K562 (cell line): ENCODE results near the gene GRIK1. TPM values are rescaled to one million over a fixed set of nuclear protein-coding genes. Genes with fewer than 3 reads are reported as not detected.
A peak's percentile ranks its signal among the peaks of the same experiment; 100 is the strongest.

Experiments used
- BRD4 ChIP-seq: fragments of 200-600 bp; sonication (generic); IDR thresholded peaks from 2 replicates; pipeline ENCODE4 v1.6.1; 2017; ENCODE audit warnings: inconsistent platforms
- CC2D1A ChIP-seq: fragments of 450-650 bp; IDR thresholded peaks from 2 replicates; pipeline ENCODE4 v1.6.1; 2017; ENCODE audit warnings: mild to moderate bottlenecking
- DMBX1 ChIP-seq: fragments of 250-450 bp; sonication (Bioruptor Pico); IDR thresholded peaks from 2 replicates; pipeline ENCODE4 v1.8.0; 2022; ENCODE audit warnings: inconsistent platforms, mild to moderate bottlenecking, moderate library complexity, borderline replicate concordance
- FOXA3 ChIP-seq, 2 experiments: fragments of 450-650 bp in 1 of 2; sonication (generic) in 1 of 2; formaldehyde crosslinking; IDR thresholded peaks in 1 of 2; conservative IDR thresholded peaks in 1 of 2; 2 replicates each; pipeline versions ENCODE4 v1.4.0 to v1.8.0; 2020 to 2022; ENCODE audit warnings: mild to moderate bottlenecking in 2 of 2, missing genetic modification reagents in 1 of 2
- HDAC3 ChIP-seq: fragments of 450-650 bp; IDR thresholded peaks from 2 replicates; pipeline ENCODE4 v1.6.1; 2018; ENCODE audit warnings: borderline replicate concordance, mild to moderate bottlenecking, moderate library complexity; ENCODE audit not compliant: partially characterized antibody
- JUN ChIP-seq, 2 experiments: sonication (generic) in 1 of 2; formaldehyde crosslinking in 1 of 2; IDR thresholded peaks; 2 replicates each; pipeline versions ENCODE4 v1.6.1 to v1.8.0; 2012 to 2022; ENCODE audit warnings: borderline replicate concordance in 2 of 2, mild to moderate bottlenecking in 2 of 2, improper control_type of control experiment in 1 of 2, low read depth in 1 of 2, low read length in 1 of 2, missing genetic modification reagents in 1 of 2
- KDM1A ChIP-seq, 2 experiments: fragments of 450-650 bp; IDR thresholded peaks; 2 replicates each; pipeline ENCODE4 v1.6.1; 2016; ENCODE audit warnings: mild to moderate bottlenecking in 2 of 2
- NCOA2 ChIP-seq, 2 experiments: fragments of 450-650 bp; IDR thresholded peaks; 2 replicates each; pipeline ENCODE4 v1.6.1; 2018; ENCODE audit warnings: mild to moderate bottlenecking in 2 of 2, moderate library complexity in 1 of 2; ENCODE audit not compliant: partially characterized antibody in 2 of 2
- RB1 ChIP-seq: fragments of 450-650 bp; IDR thresholded peaks from 2 replicates; pipeline ENCODE4 v1.6.1; 2017; ENCODE audit warnings: low read depth, mild to moderate bottlenecking
- TCF3 ChIP-seq: sonication (generic); formaldehyde crosslinking; IDR thresholded peaks from 2 replicates; pipeline ENCODE4 v1.4.0; 2020; ENCODE audit warnings: mild to moderate bottlenecking, missing genetic modification reagents
- ZC3H11A ChIP-seq: IDR thresholded peaks from 2 replicates; pipeline ENCODE4 v1.6.1; 2012; ENCODE audit warnings: low read depth, low read length, improper control_type of control experiment
- ZNF140 ChIP-seq: fragments of 250-450 bp; sonication (Bioruptor Pico); IDR thresholded peaks from 2 replicates; pipeline ENCODE4 v1.8.0; 2021; ENCODE audit warnings: moderate library complexity, mild to moderate bottlenecking, inconsistent platforms
- ZNF408 ChIP-seq: fragments of 250-450 bp; sonication (Bioruptor Pico); IDR thresholded peaks from 2 replicates; pipeline ENCODE4 v1.4.0; 2020; ENCODE audit warnings: low read depth, mild to moderate bottlenecking, moderate library complexity
- polyA plus RNA-seq, 8 experiments: library from polyadenylated mRNA; depleted of rRNA in 4 of 8; stranded (reverse) in 5 of 8; unstranded in 3 of 8; fragments of >200 nt; fragmentation: Nextera tagmentation in 2 of 8; fragmentation: Illumina TruSeq in 1 of 8; extraction: Ambion mirVana in 2 of 8; extraction: Trizol in 1 of 8; gene quantifications; 2 replicates each; pipeline versions ENCODE4 v1.2.1 to v1.2.3, GENCODE V29; 2011 to 2014; ENCODE audit warnings: inconsistent platforms in 1 of 8, missing spikeins in 1 of 8
- total RNA-seq, 7 experiments: library from RNA; depleted of rRNA in 6 of 7; stranded (reverse); fragments of >200 nt in 6 of 7; fragmentation: Illumina TruSeq in 2 of 7; extraction: Trizol in 2 of 7; gene quantifications; 2 replicates each; pipeline versions ENCODE4 v1.2.1 to v1.2.3, GENCODE V29; 2011 to 2021; ENCODE audit warnings: low replicate concordance in 1 of 7
- TF ChIP-seq, protein P1 (sequence below): sonication (generic); formaldehyde crosslinking; IDR thresholded peaks from 2 replicates; pipeline ENCODE4 v1.8.0; 2022; ENCODE audit warnings: mild to moderate bottlenecking, missing genetic modification reagents
- TF ChIP-seq, protein P2 (sequence below): sonication (generic); formaldehyde crosslinking; IDR thresholded peaks from 2 replicates; pipeline ENCODE4 v1.8.1; 2022; ENCODE audit warnings: missing genetic modification reagents
- TF ChIP-seq, protein P3 (sequence below): fragments of 450-650 bp; formaldehyde crosslinking; IDR thresholded peaks from 2 replicates; pipeline ENCODE4 v1.4.0; 2022; ENCODE audit warnings: mild to moderate bottlenecking, moderate library complexity
- TF ChIP-seq, protein P4 (sequence below): sonication (generic); formaldehyde crosslinking; IDR thresholded peaks from 2 replicates; pipeline ENCODE4 v1.8.0; 2022; ENCODE audit warnings: mild to moderate bottlenecking, missing genetic modification reagents
- TF ChIP-seq, protein P5 (sequence below): sonication (generic); formaldehyde crosslinking; IDR thresholded peaks from 2 replicates; pipeline ENCODE4 v1.8.1; 2023; ENCODE audit warnings: mild to moderate bottlenecking, missing genetic modification reagents

GRIK1 gene
- total and polyA plus RNA-seq, 9 of the 15 experiments (the other 6 are each of a cell fraction or from before 2014, with no cell fraction given), result 0.17 to 2.8 (median 0.53) TPM

DNA sequence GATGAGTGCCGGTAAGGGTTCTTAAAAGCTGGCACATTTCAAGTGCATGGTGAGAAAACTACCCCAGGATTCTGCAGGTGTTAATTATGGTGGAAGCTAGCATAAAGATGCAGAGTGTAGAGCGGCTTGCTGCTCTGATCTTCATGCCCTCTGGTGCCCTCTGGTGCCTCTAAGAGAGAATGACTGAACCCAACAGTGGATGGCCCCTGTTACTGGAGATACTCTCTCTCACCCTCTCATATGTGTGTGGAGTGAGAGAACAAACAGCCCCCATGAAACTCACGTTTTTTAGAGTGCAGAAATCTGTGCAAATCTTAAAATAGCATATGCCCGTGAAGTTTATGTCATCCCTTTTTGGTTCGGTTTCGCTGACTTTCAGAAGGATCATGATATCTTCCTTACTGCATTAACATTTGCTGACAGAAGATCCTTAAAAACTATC is 90.0 kb downstream of the GRIK1 start (continued):
- 0 out of 2 replicates have a peak, but pooled peaks have one; percentile 16 for TF ChIP-seq JUN (IDR thresholded peaks at IDR 0.05; ENCODE audit: borderline replicate concordance, low read depth, low read length)
- TF ChIP-seq JUN (CRISPR knock-in tag; IDR thresholded peaks at IDR 0.05; ENCODE audit: borderline replicate concordance), result no peak
- TF ChIP-seq HDAC3, result no peak
- TF ChIP-seq, protein P1, sequence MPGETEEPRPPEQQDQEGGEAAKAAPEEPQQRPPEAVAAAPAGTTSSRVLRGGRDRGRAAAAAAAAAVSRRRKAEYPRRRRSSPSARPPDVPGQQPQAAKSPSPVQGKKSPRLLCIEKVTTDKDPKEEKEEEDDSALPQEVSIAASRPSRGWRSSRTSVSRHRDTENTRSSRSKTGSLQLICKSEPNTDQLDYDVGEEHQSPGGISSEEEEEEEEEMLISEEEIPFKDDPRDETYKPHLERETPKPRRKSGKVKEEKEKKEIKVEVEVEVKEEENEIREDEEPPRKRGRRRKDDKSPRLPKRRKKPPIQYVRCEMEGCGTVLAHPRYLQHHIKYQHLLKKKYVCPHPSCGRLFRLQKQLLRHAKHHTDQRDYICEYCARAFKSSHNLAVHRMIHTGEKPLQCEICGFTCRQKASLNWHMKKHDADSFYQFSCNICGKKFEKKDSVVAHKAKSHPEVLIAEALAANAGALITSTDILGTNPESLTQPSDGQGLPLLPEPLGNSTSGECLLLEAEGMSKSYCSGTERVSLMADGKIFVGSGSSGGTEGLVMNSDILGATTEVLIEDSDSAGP (CRISPR knock-in tag), result no peak
- peak; percentile 77 for TF ChIP-seq CC2D1A
- TF ChIP-seq, protein P2, sequence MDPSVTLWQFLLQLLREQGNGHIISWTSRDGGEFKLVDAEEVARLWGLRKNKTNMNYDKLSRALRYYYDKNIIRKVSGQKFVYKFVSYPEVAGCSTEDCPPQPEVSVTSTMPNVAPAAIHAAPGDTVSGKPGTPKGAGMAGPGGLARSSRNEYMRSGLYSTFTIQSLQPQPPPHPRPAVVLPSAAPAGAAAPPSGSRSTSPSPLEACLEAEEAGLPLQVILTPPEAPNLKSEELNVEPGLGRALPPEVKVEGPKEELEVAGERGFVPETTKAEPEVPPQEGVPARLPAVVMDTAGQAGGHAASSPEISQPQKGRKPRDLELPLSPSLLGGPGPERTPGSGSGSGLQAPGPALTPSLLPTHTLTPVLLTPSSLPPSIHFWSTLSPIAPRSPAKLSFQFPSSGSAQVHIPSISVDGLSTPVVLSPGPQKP, result no peak
- TF ChIP-seq, protein P3, sequence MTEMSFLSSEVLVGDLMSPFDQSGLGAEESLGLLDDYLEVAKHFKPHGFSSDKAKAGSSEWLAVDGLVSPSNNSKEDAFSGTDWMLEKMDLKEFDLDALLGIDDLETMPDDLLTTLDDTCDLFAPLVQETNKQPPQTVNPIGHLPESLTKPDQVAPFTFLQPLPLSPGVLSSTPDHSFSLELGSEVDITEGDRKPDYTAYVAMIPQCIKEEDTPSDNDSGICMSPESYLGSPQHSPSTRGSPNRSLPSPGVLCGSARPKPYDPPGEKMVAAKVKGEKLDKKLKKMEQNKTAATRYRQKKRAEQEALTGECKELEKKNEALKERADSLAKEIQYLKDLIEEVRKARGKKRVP (CRISPR knock-in tag), result 0 out of 2 replicates have a peak, but pooled peaks have one; percentile 23
- 0 out of 2 replicates have a peak, but pooled peaks have one; percentile 6 for TF ChIP-seq TCF3 (CRISPR knock-in tag)
- 0 out of 2 replicates have a peak, but pooled peaks have one; percentile 65 for TF ChIP-seq ZC3H11A
- peak; percentile 41; the same call in 1 of the 2 replicates for TF ChIP-seq RB1
- TF ChIP-seq BRD4, result 0 out of 2 replicates have a peak, but pooled peaks have one; percentile 41
- TF ChIP-seq KDM1A (IDR thresholded peaks at IDR 0.05), result no peak; a peak in 1 of 4 replicates
- TF ChIP-seq, protein P4, sequence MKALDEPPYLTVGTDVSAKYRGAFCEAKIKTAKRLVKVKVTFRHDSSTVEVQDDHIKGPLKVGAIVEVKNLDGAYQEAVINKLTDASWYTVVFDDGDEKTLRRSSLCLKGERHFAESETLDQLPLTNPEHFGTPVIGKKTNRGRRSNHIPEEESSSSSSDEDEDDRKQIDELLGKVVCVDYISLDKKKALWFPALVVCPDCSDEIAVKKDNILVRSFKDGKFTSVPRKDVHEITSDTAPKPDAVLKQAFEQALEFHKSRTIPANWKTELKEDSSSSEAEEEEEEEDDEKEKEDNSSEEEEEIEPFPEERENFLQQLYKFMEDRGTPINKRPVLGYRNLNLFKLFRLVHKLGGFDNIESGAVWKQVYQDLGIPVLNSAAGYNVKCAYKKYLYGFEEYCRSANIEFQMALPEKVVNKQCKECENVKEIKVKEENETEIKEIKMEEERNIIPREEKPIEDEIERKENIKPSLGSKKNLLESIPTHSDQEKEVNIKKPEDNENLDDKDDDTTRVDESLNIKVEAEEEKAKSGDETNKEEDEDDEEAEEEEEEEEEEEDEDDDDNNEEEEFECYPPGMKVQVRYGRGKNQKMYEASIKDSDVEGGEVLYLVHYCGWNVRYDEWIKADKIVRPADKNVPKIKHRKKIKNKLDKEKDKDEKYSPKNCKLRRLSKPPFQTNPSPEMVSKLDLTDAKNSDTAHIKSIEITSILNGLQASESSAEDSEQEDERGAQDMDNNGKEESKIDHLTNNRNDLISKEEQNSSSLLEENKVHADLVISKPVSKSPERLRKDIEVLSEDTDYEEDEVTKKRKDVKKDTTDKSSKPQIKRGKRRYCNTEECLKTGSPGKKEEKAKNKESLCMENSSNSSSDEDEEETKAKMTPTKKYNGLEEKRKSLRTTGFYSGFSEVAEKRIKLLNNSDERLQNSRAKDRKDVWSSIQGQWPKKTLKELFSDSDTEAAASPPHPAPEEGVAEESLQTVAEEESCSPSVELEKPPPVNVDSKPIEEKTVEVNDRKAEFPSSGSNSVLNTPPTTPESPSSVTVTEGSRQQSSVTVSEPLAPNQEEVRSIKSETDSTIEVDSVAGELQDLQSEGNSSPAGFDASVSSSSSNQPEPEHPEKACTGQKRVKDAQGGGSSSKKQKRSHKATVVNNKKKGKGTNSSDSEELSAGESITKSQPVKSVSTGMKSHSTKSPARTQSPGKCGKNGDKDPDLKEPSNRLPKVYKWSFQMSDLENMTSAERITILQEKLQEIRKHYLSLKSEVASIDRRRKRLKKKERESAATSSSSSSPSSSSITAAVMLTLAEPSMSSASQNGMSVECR (CRISPR knock-in tag), result no peak
- TF ChIP-seq, protein P5, sequence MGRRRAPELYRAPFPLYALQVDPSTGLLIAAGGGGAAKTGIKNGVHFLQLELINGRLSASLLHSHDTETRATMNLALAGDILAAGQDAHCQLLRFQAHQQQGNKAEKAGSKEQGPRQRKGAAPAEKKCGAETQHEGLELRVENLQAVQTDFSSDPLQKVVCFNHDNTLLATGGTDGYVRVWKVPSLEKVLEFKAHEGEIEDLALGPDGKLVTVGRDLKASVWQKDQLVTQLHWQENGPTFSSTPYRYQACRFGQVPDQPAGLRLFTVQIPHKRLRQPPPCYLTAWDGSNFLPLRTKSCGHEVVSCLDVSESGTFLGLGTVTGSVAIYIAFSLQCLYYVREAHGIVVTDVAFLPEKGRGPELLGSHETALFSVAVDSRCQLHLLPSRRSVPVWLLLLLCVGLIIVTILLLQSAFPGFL (CRISPR knock-in tag), result no peak
- TF ChIP-seq NCOA2 (IDR thresholded peaks at IDR 0.05; ENCODE audit: partially characterized antibody in 2 of 2), result no peak
- no peak for TF ChIP-seq ZNF408 (CRISPR knock-in tag)
- peak; percentile 65; the same call in 1 of the 2 replicates for TF ChIP-seq DMBX1 (CRISPR knock-in tag)
- TF ChIP-seq ZNF140 (CRISPR knock-in tag), result no peak
- TF ChIP-seq FOXA3 (CRISPR knock-in tag; conservative IDR thresholded peaks at IDR 0.05 in 1 of 2, IDR thresholded peaks at IDR 0.05 in 1 of 2), result 0 out of 4 replicates have a peak, but pooled peaks of 1 of the 2 experiments have one; percentile 23
